Superior temporal gyrus (tissue), 1 donor: ENCODE measurements around the gene NXN.
"Not testable (repeated sequence)": the region's sequence is repeated elsewhere in the genome, so short reads cannot be mapped to it uniquely, and the experiment has no call there.

Experiments
- DNase-seq: peaks from one replicate; pipeline ENCODE4 v3.0.0-alpha.2; 2016; ENCODE audit errors: extremely low spot score

NXN gene

DNA sequence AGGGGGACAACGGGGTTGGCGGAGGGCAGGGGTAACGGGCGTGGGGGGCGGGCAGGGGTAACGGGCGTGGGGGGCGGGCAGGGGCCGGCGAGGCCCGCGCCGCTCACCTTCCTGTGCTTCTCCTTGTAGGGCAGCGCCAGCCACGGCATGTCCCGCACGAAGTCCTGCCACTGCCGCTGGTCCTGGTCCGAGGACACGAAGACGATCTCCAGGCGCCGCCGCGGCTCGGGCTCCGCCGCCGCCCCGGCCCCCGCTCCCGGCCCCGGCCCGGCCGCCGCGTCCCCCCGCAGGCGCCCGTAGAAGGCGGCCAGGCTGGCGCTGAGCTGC is 401 bp downstream of the NXN start:
- DNase-seq: no peak

DNA sequence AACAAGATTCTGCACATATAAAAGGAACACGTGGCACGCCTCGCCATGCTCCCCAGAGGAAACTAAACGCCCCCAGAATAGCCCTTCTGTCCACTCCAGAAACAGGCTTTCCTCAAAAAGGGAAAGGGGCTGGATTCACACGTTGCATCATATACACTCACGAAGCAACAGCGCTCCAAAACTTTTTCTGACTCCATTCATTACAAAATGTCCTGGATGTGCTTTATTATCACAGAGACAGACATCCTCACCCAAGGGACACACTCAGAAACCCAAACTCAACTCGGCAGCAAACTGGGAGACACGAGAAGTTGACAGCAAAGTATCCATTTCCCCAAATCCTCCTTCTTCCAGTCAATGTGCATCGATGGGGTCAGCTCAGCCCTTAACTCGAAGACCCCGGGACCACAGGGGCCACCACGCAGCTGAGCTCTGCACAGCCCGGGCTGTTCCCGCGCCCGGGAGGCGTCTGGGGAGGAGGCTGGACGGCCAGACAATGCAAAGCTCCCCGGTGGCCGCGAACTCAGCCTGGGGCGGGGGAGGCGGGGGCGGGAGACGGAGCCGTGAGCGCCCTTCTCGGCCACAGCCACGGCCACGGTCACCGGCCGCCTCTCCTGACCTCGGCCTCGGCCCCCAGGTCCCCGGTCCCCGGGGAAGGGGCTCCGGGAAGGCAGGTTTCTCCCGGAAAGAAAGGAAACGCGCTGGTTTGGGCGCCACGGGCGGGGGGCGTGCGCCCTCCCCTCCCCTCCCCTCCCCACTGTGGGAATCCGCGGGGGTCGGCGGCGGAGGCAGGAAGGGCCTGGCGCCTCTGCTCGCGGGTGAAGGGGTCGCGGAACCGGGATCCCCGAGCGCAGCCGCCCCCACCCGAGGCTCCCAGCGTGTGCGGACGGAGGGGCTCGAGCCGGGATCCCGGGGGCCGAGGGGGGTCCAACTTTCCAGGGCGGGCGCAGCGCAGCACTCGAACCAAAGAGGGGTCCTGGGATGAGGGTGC is 1.2 kb downstream of the NXN start:
- DNase-seq: no peak

DNA sequence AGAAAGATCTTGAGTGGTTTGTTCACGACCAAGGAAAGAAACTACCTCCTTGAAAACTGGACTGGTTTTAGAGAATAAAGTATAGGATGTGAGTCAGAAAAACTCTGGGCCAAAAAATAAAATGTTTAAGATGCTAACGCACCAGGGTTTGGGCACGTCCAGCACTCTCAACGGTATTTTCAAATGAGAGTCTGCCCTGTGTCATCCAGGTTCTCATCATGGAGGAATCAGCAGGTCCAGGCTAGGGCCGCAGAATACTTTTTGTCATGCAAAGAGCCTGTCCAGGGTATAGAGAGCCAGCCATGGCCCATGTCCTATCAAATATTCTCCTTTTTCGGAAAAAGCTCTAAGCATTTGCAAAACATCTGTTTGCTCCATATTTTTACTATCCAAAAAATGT is 2.4 kb downstream of the NXN start:
- no peak for DNase-seq

DNA sequence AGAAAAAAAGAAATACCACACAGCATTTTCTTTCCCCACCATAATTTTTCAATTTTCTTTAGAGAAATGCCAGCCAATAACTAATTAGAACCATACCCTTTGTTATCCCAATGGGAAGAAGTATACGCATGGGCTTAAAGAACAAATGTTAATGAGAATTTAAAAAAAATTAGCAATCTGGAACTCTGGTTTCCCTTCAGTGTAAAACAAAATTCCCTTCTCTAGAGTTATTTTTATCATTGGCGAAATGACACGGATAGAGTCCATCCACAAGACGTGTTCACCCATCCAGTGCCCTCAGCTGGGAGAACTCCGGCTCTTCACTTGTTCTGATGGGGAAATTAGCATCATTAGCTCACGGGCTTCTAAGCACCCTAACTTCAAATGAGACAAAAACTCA is 3.3 kb downstream of the NXN start:
- no peak for DNase-seq

DNA sequence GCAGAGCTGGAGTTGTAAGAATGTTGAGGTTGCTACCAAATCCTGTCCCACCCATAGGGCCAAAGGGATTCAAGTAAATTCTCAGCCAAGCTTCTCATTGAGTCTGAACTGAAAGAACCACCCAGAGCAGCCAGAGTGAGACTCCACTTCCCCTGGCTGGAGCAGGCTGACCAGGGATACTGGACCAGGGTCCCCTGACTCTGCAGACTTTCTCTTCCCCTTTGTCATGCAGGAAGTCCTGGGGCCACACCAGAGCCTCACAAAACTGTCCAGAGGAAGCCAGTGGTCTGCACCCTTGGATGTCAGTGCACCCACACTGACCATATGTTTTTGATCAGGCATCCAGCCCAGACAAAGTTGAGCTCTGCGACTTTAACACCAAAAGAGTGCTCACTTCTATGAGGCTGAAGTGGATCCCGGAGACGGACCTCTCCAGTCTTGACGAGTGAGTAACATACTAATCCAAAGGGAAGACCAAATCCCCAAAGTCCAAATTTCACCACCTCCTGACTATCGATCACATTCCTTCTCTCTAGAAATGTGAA is 4.1 kb downstream of the NXN start:
- DNase-seq: peak; percentile 9

DNA sequence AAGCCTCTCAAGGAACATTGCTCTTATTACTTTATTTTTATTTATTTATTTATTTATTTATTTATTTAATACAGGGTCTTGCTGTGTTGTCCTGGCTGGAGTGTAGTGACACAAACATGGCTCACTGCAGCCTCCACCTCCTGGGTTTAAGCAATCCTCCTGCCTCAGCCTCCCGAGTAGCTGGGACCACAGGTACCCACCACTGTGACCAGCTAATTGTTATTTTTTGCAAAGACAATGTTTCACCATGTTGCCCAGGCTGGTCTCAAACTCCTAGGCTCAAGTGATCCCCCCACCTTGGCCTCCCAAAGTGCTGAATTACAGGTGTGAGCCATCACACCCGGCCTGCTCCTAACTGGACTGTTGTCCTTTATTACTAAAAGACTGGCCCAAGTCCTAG is 4.8 kb downstream of the NXN start:
- DNase-seq: not testable (repeated sequence)

DNA sequence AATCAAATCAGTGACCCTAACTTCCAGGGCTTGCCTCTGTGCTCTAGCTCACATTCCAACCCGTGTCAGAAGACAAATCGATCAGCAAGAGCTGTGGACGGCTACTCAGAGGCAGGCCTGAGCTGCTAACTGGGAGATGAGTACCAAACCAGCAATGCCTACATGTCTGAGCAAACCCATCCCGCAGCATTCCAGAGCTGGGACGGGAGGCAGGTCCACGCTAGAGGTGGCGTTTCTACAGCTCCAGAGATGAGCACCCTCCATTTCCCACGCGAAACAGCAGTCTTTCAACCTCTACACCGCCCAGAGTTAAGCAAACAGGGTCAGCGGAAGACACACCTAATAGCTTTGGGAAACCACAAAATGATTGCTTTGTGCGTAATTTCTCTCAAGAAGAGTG is 6.5 kb downstream of the NXN start:
- no peak for DNase-seq

DNA sequence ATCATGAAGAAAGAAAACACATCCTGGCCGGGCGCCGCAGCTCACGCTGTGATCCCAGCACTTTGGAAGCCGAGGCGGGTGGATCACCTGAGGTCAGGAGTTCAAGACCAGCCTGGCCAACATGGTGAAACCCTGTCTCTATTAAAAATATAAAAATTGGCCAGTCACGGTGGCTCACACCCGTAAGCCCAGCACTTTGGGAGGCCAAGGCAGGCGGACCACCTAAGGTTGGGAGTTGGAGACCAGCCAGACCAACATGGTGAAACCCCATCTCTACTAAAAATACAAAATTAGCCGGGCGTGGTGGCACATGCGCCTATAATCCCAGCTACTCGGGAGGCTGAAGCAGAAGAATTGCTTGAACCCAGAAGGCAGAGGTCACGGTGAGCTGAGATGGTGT is 7.7 kb downstream of the NXN start:
- DNase-seq: not testable (repeated sequence)

DNA sequence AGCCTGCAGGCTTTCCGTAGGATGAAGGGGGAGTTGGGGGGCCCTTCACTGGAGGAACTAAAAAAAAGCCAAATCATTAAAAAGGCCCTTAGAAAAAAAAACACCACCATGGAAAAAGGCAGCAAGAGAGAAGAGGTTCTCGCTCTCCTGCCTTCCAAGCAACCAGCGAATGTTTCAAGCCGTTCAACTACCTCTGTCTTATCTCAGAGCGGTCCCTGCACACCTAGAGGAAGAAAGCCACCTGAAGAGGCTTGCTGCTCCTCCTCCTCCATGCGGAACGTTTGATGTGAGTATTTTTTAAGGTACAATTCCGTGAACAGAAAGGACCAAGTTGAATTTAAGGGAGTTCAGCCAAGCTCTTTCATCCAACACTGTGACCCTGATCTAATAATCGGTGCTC is 9.2 kb downstream of the NXN start:
- no peak for DNase-seq

DNA sequence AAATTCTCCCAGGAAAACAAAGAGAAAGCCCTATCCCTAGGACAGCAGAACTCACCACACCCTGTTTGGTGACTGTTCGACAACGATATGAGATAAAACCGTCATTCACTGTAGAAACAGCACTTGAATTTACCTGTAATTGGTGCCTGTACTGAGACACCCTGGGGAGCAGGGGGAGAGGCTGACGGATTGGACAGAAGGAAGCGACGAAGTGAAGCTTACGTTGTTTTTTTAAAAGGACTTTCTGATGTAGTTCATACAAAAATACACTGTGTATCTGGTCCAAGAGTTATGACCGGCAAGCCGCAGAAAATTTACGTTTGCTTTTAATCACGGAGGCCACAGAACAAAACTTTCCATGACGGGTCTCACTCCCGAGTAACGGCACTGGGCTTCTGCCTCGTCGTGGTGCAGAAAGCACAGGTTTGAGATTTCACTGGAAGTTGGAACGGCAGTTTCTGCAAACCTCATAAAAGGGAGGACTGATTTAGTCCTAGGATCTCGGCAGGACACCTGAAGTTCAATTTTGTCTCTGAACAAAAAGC is 9.7 kb downstream of the NXN start:
- no peak for DNase-seq

DNA sequence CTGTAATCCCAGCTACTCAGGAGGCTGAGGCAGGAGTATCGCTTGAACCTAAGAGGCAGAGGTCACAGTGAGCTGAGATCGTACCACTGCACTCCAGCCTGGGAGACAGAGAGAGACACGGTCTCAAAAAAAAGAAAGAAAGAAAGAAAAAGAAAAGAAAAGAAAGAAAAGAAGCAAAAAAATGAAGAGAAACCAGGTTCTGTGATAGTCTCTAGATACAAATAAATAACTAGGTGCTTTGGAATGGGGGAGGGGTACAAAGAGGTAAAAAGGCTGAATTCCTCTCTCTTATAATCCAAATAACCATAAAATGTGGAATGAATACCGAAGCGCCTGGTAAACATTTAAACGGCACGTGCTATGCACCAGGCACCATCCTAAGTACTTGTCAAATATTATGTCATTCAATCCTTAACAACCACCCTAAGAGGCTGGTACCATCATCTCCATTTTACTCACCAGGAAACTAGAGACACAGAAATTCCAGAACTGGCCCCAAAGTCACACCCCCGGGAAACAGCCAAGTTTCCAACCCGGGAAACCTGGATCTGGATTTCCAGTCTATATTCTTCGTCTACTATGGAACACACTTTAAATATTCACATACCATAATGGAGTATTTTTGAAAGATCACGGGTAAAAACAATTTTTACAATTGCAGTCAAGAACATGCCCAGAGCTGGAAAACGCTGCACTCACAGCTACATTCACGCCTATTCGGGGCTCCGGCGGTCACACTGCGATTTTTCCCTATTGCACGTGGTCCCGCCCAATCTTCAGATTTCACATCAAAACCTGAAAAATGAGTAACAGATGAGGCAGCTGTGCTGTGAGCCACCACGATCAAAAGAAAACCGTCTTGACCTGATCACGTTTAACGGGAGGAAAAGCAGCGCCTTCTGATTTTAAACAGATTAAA is 10.5 kb downstream of the NXN start:
- DNase-seq: no peak

DNA sequence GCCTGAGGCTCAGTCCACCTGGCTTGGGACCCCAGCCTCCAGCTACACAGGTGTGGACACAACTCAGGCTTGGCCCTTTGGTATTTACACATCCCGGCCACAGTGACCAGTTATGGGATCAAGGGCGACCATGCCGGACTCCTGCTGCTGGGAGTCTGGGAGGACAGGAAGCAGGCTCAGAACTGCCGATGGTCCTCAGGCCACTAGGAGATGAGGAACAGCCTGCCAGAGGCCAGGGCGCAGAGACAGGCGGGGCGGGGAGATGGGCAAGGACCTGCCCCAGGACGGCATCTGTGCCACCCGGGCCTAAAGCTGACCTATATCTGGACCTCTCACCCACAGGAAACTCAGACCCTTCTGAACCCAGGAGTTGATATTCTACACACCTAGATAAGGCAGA is 12.5 kb downstream of the NXN start:
- DNase-seq: no peak

DNA sequence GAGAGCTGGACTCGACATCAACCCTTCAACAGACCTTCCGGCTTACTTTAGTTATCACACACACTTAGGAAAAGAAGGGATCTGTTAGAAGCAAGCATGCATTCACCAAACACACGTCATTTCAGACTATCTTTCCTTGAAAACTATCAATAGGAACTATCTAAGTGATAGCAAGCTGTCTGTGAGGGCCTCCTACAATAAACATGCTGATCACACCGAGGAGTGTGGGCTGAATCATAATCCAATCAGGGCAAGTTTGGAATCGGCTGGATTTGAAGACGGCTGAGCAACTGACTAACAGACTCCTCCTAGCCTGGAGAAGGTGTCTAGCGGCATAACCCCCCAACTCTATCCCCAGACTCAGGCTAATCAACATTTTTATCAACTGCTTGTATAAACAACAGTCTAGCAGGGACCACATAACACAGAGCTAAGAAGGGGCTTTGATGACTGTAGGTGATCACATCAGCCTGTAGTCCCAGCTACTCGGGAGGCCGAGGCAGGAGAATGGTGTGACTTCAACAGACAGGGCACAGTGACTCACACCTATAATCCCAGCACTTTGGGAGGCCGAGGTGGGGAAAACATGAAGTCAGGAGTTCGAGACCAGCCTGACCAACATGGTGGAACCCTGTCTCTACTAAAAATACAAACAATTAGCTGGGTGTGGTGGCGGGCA is 14.1 kb downstream of the NXN start:
- no peak for DNase-seq

DNA sequence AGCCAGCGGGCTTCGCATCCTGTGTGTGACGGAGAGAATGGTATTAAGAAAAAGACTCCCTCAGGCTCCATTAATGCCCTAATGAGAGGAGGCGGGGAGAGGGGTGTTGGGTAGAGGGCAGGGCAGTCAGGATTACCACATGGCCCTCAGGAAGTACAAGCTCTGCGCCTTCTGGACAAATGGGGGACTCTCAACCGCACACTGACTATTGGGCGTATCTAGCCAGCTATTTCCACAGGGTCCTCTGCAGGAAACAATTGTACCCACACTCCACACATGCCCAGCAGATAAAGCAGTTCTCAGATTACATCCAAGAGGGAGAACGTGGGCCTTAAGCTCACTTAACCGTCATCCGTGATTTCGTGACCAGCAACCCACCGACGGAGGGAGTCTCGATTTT is 14.7 kb downstream of the NXN start:
- no peak for DNase-seq

DNA sequence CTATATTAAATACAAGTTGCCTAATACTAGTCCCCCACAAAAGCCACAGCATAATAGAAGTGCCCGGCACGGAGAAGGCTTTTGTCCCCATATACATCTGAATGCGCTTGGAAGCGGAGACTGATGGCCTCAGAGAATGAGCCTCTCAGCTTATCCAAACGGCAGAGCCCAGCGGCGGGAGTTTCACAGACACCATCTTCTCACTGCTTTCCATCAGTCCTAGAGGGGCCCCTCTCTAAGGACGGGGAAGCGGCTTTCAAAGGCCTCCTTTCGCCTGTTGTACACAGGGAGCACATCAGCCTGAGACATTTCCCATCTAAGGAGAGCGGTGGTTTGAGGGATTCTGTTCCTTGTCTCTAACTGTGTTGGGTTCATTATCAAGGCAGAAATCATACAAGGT is 16.9 kb downstream of the NXN start:
- no peak for DNase-seq

DNA sequence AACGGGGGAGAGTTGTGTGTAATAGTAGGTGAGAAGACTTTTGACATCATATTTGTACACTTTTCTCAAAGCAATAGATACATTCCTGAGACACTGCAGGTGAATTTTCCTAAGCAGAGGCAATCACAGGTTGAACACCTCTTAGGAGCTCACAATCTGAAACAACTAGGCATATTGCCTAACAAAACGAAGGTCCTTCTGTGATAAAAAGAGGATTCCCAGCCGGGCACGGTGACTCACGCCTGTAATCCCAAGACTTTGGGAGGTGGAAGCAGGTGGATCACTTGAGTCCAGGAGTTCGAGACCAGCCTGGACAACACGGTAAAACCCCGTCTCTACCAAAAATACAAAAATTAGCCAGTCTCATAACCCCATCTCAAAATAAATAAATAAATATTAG is 17.4 kb downstream of the NXN start:
- no peak for DNase-seq

DNA sequence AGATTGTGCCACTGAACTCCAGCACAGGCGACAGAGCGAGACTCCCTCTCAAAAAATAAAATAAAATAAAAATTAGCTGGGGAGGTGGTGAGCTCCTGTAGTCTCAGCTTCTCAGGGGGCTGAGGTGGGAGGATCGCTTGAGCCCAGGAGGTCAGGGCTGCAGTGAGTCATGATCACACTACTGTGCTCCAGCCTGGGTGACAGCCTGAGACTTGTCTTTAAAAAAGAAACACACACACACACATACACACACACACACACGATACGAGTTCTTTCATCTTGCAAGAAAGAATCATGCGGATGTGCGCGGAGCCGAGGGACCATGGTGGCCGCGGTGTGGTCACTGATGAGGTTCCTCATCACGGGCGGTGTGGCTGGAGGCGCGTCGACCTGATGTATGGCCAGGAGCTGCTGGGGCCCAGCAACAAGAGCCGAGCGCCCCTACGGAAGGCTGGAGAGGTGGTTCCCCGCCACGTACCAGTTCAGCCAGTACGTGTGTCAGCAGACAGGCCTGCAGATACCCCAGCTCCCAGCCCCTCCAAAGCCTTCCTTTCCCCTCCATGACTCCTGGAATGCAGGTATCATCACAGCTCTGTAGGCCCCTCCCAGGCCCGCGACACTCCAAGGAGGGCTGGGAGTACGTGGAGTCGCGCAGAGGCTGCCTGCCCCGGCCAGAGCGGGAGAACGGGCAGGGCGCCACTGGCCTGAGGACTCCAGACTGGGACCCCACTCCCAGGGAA is 20.7 kb downstream of the NXN start:
- no peak for DNase-seq

DNA sequence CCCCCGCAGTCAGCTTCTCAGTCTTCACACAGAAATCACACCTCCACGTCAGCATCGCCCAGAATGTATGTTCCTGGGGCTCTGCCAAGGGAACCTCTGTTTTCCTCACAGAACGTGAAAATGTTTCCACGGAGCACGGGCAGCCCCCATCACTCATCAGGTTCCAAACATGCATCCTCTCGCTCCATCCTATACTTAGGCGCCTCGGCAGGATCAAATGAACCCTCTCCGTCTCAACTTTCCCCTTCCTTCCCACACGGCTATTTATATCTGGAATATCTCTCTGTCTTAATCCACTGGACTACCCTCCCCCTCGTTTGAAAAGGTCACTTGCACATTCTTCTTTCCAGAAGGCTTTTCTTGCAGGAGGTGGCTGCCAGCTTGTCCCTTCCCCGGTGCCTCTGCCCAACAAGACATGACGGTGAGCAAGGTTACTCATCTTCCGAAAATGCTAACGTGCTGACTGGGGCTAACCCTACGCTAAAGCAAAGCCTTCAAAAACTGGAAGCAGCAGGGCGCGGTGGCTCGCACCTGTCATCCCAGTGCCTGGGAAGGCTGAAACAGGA is 21.6 kb downstream of the NXN start:
- no peak for DNase-seq

DNA sequence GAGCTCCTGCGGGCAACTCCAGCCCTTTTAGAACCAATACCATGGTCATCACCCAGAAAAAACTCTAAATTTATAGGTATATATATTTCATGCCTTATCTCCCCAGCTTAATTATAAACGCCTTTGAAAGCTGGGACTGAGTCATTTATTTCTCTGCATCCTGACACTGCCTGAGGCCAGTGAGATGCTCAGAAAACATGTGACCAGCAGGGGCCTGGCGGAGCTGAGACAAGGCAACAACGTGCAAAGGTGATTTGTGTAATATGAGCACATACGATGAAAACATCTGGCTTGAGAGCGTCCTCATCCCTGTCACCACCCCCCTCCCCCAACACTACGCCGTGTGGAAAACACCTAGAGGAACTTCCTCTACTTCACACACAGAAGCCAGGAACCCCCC is 22.7 kb downstream of the NXN start:
- no peak for DNase-seq

DNA sequence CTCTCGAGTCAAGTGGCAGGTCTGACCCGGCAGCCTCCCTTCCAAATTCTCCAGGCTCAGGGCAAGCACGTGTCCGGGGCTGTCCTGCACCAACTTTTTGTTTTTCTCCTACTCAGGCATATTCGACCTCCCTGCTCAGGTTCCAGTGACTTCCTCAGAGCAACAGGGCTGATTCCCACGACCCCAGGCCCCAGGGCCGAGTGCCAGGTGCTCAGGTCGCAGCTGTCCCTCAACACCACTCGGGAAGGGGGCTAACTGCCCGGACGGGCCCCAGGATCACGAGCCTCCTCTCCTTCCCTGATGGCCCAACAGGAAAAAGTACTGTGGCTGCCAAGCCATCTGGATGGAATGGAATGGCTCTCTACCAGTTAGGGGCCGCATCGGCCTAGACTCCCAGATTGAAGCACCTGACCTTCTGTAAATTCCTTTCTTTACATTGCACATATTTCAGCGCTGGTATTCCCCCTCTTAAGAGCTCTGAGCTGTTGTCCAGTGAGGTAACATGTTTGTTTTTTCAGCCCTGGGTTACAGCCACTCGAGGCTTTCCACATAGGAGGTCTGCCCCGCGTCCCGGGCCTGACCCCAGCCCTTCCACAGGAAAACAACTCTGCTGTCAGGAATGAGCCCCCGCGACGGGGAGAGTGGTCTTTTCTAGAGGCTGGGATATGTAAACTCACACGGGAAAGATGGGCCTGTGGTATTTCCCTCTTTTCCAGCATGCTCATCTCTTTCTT is 25.0 kb downstream of the NXN start:
- no peak for DNase-seq
